HepG2 (cell line): ENCODE results near the gene CPVL. TPM values are rescaled to one million over a fixed set of nuclear protein-coding genes. Genes with fewer than 3 reads are reported as not detected.

ENCODE experiments used
- ATAC-seq: fragments of 200-7000 bp; cut with Tn5 transposase; 3 replicates; pipeline ENCODE4 v1.9.1; 2020; ENCODE audit warnings: mild to moderate bottlenecking, moderate library complexity
- BruUV-seq: library from RNA; stranded (reverse); fragments of 400-500 nt; replicated peaks from 2 replicates; lab custom pipeline; 2021; lab: Mats Ljungman, UMichigan
- CTCF ChIA-PET: fragments of 300-600 bp; formaldehyde crosslinking; extraction: SDS; loops from one replicate; lab custom pipeline; 2021; ENCODE audit warnings: low total read pairs, inconsistent platforms, low intra/inter-chr PET ratio; lab: Yijun Ruan, JAX
- POLR2A ChIA-PET: fragments of 350-600 bp; sonication (Branson Sonifier 250); formaldehyde crosslinking; loops from one replicate; lab custom pipeline; 2020; ENCODE audit warnings: antibody characterized with exemption, inconsistent platforms; lab: Yijun Ruan, JAX
- DNase-seq: peaks from one replicate; pipeline ENCODE4 v3.0.0-alpha.2; 2015; ENCODE audit warnings: low spot score
- FAIRE-seq: peaks from 3 replicates; lab custom pipeline; 2011; peaks lifted over from hg19 to GRCh38; lab: Jason Lieb, UNC
- H2AFZ ChIP-seq: one replicate; pipeline ENCODE4 v1.6.1; 2011; ENCODE audit warnings: low read length, inconsistent platforms
- H3K27ac ChIP-seq: fragments of 300-600 bp; 3 replicates; pipeline ENCODE4 v1.8.0; 2011; ENCODE audit warnings: mixed run types, mild to moderate bottlenecking, mixed read lengths, low read length, inconsistent platforms; ENCODE audit not compliant: insufficient read depth; ENCODE audit errors: extremely low read length
- H3K27me3 ChIP-seq, 2 experiments: fragments of 200-600 bp in 1 of 2; 2 replicates in 1 of 2; 3 replicates in 1 of 2; pipeline versions ENCODE4 v1.6.0 to v1.8.0; 2011; ENCODE audit warnings: low read length in 2 of 2, mild to moderate bottlenecking in 2 of 2, moderate library complexity in 2 of 2, inconsistent platforms in 1 of 2; ENCODE audit not compliant: insufficient read depth in 2 of 2, control insufficient read depth in 1 of 2
- H3K36me3 ChIP-seq, 2 experiments: fragments of 200-600 bp in 1 of 2; replicated peaks in 1 of 2; 2 replicates in 1 of 2; 3 replicates in 1 of 2; pipeline versions ENCODE4 v1.5.1 to v1.8.0; 2011; ENCODE audit warnings: low read length in 2 of 2, inconsistent platforms in 1 of 2; ENCODE audit not compliant: insufficient read depth in 2 of 2, control insufficient read depth in 1 of 2
- H3K4me1 ChIP-seq: 2 replicates; pipeline ENCODE4 v1.5.1; 2012; ENCODE audit warnings: low read length, inconsistent platforms; ENCODE audit not compliant: insufficient read depth
- H3K4me2 ChIP-seq: 2 replicates; pipeline ENCODE4 v1.6.0; 2011; ENCODE audit warnings: low read depth, low read length, inconsistent platforms
- H3K4me3 ChIP-seq, 3 experiments: fragments of 200-600 bp in 1 of 3; sonication (generic), shearing (Covaris generic) in 1 of 3; replicated peaks in 1 of 3; 2 replicates each; pipeline ENCODE4 v1.5.1; 2011 to 2016; ENCODE audit warnings: low read length in 3 of 3, inconsistent platforms in 2 of 3, low read depth in 2 of 3, mild to moderate bottlenecking in 2 of 3, control low read depth in 1 of 3, mixed read lengths in 1 of 3; ENCODE audit not compliant: insufficient read depth in 1 of 3
- H3K79me2 ChIP-seq: one replicate; pipeline ENCODE4 v1.6.1; 2011; ENCODE audit warnings: low read length, inconsistent platforms; ENCODE audit not compliant: insufficient read depth
- H3K9ac ChIP-seq: 2 replicates; pipeline ENCODE4 v1.6.0; 2011; ENCODE audit warnings: mild to moderate bottlenecking, low read depth, low read length, inconsistent platforms; ENCODE audit not compliant: insufficient read depth
- H3K9me3 ChIP-seq: 2 replicates; pipeline ENCODE4 v1.5.1; 2012; ENCODE audit warnings: mild to moderate bottlenecking, low read length
- H4K20me1 ChIP-seq: 2 replicates; pipeline ENCODE4 v1.6.0; 2011; ENCODE audit warnings: inconsistent platforms, mild to moderate bottlenecking, low read length, moderate library complexity; ENCODE audit not compliant: insufficient read depth
- DDIT3 ChIP-seq: sonication (generic); formaldehyde crosslinking; IDR thresholded peaks from 2 replicates; pipeline ENCODE4 v1.4.0; 2020; ENCODE audit warnings: mild to moderate bottlenecking, missing genetic modification reagents
- MYPOP ChIP-seq: sonication (generic); formaldehyde crosslinking; IDR thresholded peaks from 2 replicates; pipeline ENCODE4 v1.8.1; 2023; ENCODE audit warnings: mild to moderate bottlenecking, moderate library complexity, missing genetic modification reagents
- ZKSCAN8 ChIP-seq: IDR thresholded peaks from 2 replicates; pipeline ENCODE4 v1.6.1; 2016; ENCODE audit warnings: borderline replicate concordance, missing genetic modification reagents, missing compliant biosample characterization
- ZNF333 ChIP-seq: sonication (generic); formaldehyde crosslinking; IDR thresholded peaks from 2 replicates; pipeline ENCODE4 v1.4.0; 2020; ENCODE audit warnings: mild to moderate bottlenecking, missing genetic modification reagents, borderline replicate concordance
- ZNF552 ChIP-seq: sonication (generic); formaldehyde crosslinking; IDR thresholded peaks from 2 replicates; pipeline ENCODE4 v1.9.0; 2022; ENCODE audit warnings: missing genetic modification reagents, mild to moderate bottlenecking, borderline replicate concordance
- ZNF644 ChIP-seq: IDR thresholded peaks from 2 replicates; pipeline ENCODE4 v1.6.1; 2016; ENCODE audit warnings: low read depth
- ZNF646 ChIP-seq: sonication (generic); formaldehyde crosslinking; IDR thresholded peaks from 2 replicates; pipeline ENCODE4 v1.9.0; 2021; ENCODE audit warnings: mild to moderate bottlenecking, missing genetic modification reagents
- WGBS: methylation state at CpG from one replicate; pipeline ENCODE4 v1.1.6; 2017; ENCODE audit warnings: low lambda C conversion rate; 5-methylcytosine and 5-hydroxymethylcytosine counted together
- in situ Hi-C: cut with HindIII; loops from 2 replicates; pipeline ENCODE4 v1.10.0; 2017; ENCODE audit warnings: low pct_unique_long_range_greater_than_20kb; ENCODE audit not compliant: extremely low pct_ligation_motif_present
- intact Hi-C: fragments of 100-400 bp; cut with micrococcal nuclease; formaldehyde crosslinking; loops from one replicate; pipeline ENCODE4 v1.10.0; 2022; ENCODE audit not compliant: unreplicated experiment
- polyA plus RNA-seq, 8 experiments: library from polyadenylated mRNA; depleted of rRNA in 3 of 8; stranded (reverse) in 7 of 8; unstranded in 1 of 8; fragments of >200 nt; fragmentation: Illumina TruSeq in 4 of 8; extraction: Trizol in 4 of 8; gene quantifications; 2 replicates each; pipeline versions ENCODE4 v1.2.1 to v1.2.3, GENCODE V29; 2011 to 2016; ENCODE audit warnings: low read depth in 4 of 8, missing spikeins in 1 of 8, mixed read lengths in 1 of 8; ENCODE audit not compliant: insufficient read depth in 1 of 8
- total RNA-seq, 5 experiments: library from RNA; depleted of rRNA; stranded (reverse); fragments of >200 nt; fragmentation: Illumina TruSeq; extraction: Trizol; gene quantifications; 2 replicates each; pipeline ENCODE4 v1.2.3, GENCODE V29; 2016; ENCODE audit warnings: low read depth in 1 of 5
- TF ChIP-seq, protein P1 (sequence below): sonication (generic); formaldehyde crosslinking; IDR thresholded peaks from 2 replicates; pipeline ENCODE4 v1.5.0; 2020; ENCODE audit warnings: missing genetic modification reagents

The CPVL gene
- total and polyA plus RNA-seq, 2 of the 13 experiments (the other 11 are each of a cell fraction or from before 2014, with no cell fraction given), result 59.2 to 294 TPM

DNA sequence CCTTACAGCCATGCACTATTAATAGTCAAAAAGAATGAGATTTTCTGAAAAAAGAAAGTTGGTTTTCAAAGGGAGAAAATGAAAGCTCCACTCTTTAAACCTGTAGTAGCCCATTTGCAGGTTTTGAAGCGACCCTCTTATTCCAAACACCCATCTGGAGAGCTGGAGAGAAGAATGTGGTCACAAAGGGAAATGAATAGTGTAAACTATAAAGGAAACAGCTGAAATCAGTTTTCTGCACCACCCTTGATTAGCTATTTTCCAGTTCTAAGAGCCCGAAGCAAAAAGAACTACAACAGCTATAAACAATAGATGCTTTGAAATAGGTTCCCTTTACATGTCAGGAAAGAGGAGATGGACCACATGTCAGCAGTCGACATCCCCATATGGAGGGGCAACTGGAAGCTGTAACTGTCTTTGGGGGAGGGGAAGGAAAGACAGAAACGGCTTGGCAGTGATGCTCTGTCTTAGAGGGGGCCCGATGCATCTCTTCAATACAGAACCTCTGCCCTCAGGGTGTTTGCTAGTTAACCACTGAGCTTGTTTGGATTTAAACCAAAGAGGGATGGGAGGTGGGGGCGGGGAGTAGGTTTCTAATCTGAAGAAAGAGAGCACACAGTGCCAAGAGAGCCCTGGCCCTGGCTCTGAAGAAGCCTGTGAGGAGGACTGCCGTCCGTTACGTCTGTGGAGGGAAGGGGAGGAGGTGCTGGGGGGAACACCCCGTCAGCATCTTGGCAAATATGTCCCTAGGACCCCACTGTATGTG, 55.3 kb downstream of the CPVL start:
- H3K4me1 ChIP-seq, result no peaks in the 10 kb centered on the region
- H3K4me2 ChIP-seq, result no peak overlapping the region
- 94% methylated on average over 10 of the region's 10 CpGs for WGBS
- no peak for ATAC-seq
- H3K27ac ChIP-seq, result no peak overlapping the region
- BruUV-seq, result no TSS peak
- intact Hi-C loops (no loop called here), in situ Hi-C loops (no loop called here)
- H3K4me3 ChIP-seq, result no peak overlapping the region
- H4K20me1 ChIP-seq, result no peaks in the 10 kb centered on the region
- H2AFZ ChIP-seq, result no peak overlapping the region
- H3K9me3 ChIP-seq, result no peaks in the 10 kb centered on the region
- no peaks in the 10 kb centered on the region for H3K27me3 ChIP-seq
- FAIRE-seq, result no peak
- DNase-seq, result no peak
- no peak overlapping the region for H3K9ac ChIP-seq
- POLR2A ChIA-PET, result interaction anchor here (1.0 kb wide), 1 partner anchor 9 kb away, joined by 3 read pairs; no protein-coding TSS in a partner anchor
- peaks cover 2 to 16% of the 10 kb centered on the region in 2 experiments; a peak in 3 of 5 replicates for H3K36me3 ChIP-seq
- CTCF ChIA-PET, result no interaction called here
- TF ChIP-seq ZNF552 (no peak), MYPOP (CRISPR knock-in tag) (no peak), ZNF333 (CRISPR knock-in tag) (no peak), ZNF646 (no peak), DDIT3 (no peak), ZKSCAN8 (no peak), ZNF644 (CRISPR knock-in tag) (no peak)
- TF ChIP-seq, protein P1, sequence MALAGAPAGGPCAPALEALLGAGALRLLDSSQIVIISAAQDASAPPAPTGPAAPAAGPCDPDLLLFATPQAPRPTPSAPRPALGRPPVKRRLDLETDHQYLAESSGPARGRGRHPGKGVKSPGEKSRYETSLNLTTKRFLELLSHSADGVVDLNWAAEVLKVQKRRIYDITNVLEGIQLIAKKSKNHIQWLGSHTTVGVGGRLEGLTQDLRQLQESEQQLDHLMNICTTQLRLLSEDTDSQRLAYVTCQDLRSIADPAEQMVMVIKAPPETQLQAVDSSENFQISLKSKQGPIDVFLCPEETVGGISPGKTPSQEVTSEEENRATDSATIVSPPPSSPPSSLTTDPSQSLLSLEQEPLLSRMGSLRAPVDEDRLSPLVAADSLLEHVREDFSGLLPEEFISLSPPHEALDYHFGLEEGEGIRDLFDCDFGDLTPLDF (CRISPR knock-in tag), result no peak
- TF ChIP-seq, all 625 proteins: peak for 0
- no peaks in the 10 kb centered on the region for H3K79me2 ChIP-seq
